GM12874 (cell line): Measurements from ENCODE around the gene DDB1.

Experiments used
- CTCF ChIP-seq: IDR thresholded peaks from 2 replicates; pipeline ENCODE4 v1.5.1; 2011; ENCODE audit warnings: low read depth, mild to moderate bottlenecking, control low read depth, low read length, moderate library complexity; ENCODE audit not compliant: insufficient read depth

DDB1 gene

GRCh38 chr11:61268588-61269250 lies 64.2 kb downstream of the DDB1 start:
- TF ChIP-seq CTCF: no peak

- TF ChIP-seq CTCF: no peak
Measured at GRCh38 chr11:61267437-61267841, 65.5 kb downstream of the DDB1 start.

- no peak for TF ChIP-seq CTCF
Measured at GRCh38 chr11:61266602-61267001, 66.3 kb downstream of the DDB1 start.

GRCh38 chr11:61265357-61265756 lies 67.5 kb downstream of the DDB1 start:
- no peak for TF ChIP-seq CTCF

GRCh38 chr11:61264795-61265194 lies 68.1 kb downstream of the DDB1 start:
- TF ChIP-seq CTCF: no peak

- TF ChIP-seq CTCF: no peak
Measured at GRCh38 chr11:61264371-61264770, 68.5 kb downstream of the DDB1 start.

- TF ChIP-seq CTCF: no peak
Measured at GRCh38 chr11:61259363-61259762, 73.5 kb downstream of the DDB1 start.

GRCh38 chr11:61258546-61258945 lies 74.4 kb downstream of the DDB1 start:
- TF ChIP-seq CTCF: no peak
